OCI-LY1 (cell line): ENCODE results near the gene ESPN.

ENCODE experiments used
- H2AFZ ChIP-seq: fragments of 200-600 bp; sonication (generic), shearing (Covaris generic); 2 replicates; pipeline ENCODE4 v1.6.0; 2014; ENCODE audit warnings: antibody characterized with exemption, mild to moderate bottlenecking, low read length
- H3F3A ChIP-seq: fragments of 200-600 bp; sonication (generic), shearing (Covaris generic); 2 replicates; pipeline ENCODE4 v1.6.0; 2014; ENCODE audit warnings: mild to moderate bottlenecking, antibody characterized with exemption, low read length, moderate library complexity; ENCODE audit not compliant: insufficient read depth
- H3K27ac ChIP-seq: fragments of 200-600 bp; sonication (generic); 2 replicates; pipeline ENCODE4 v1.5.1; 2014; ENCODE audit warnings: low read length, mixed run types, mild to moderate bottlenecking, low read depth; ENCODE audit not compliant: poor library complexity, severe bottlenecking
- H3K27me3 ChIP-seq: fragments of 200-600 bp; sonication (generic); 2 replicates; pipeline ENCODE4 v1.6.0; 2014; ENCODE audit warnings: antibody characterized with exemption, mild to moderate bottlenecking, low read length, moderate library complexity; ENCODE audit not compliant: insufficient read depth
- H3K36me3 ChIP-seq: fragments of 200-600 bp; sonication (generic); 2 replicates; pipeline ENCODE4 v1.6.1; 2014; ENCODE audit warnings: mild to moderate bottlenecking, antibody characterized with exemption, low read length, moderate library complexity, mixed read lengths; ENCODE audit not compliant: insufficient read depth
- H3K4me1 ChIP-seq: fragments of 200-600 bp; sonication (generic); 2 replicates; pipeline ENCODE4 v1.5.1; 2014; ENCODE audit warnings: mild to moderate bottlenecking, low read length, moderate library complexity; ENCODE audit not compliant: insufficient read depth, severe bottlenecking
- H3K4me2 ChIP-seq: fragments of 200-600 bp; sonication (generic), shearing (Covaris generic); 2 replicates; pipeline ENCODE4 v1.6.1; 2014; ENCODE audit warnings: low read length
- H3K4me3 ChIP-seq: fragments of 200-600 bp; sonication (generic); 2 replicates; pipeline ENCODE4 v1.5.1; 2014; ENCODE audit warnings: low read length, low read depth, mild to moderate bottlenecking, mixed read lengths; ENCODE audit not compliant: poor library complexity, severe bottlenecking
- H3K79me2 ChIP-seq: fragments of 200-600 bp; shearing (Covaris generic); 2 replicates; pipeline ENCODE4 v1.6.1; 2016; ENCODE audit warnings: mixed run types, low read length, mixed read lengths; ENCODE audit not compliant: insufficient read depth
- H3K9ac ChIP-seq: fragments of 200-600 bp; sonication (generic), shearing (Covaris generic); 2 replicates; pipeline ENCODE4 v1.6.1; 2014; ENCODE audit warnings: mild to moderate bottlenecking, low read length, mixed read lengths
- H3K9me2 ChIP-seq: fragments of 200-600 bp; sonication (generic), shearing (Covaris generic); 2 replicates; pipeline ENCODE4 v1.6.1; 2014; ENCODE audit warnings: low read depth, mild to moderate bottlenecking, low read length, mixed read lengths
- H3K9me3 ChIP-seq: fragments of 200-600 bp; shearing (Covaris generic); 2 replicates; pipeline ENCODE4 v1.6.1; 2014; ENCODE audit warnings: low read length, mixed read lengths
- H4K20me1 ChIP-seq: fragments of 200-600 bp; sonication (generic), shearing (Covaris generic); 2 replicates; pipeline ENCODE4 v1.6.0; 2016; ENCODE audit warnings: mild to moderate bottlenecking, low read length; ENCODE audit not compliant: insufficient read depth
- CTCF ChIP-seq: fragments of 200-600 bp; sonication (generic), shearing (Covaris generic); IDR thresholded peaks from 2 replicates; pipeline ENCODE4 v1.5.1; 2017; ENCODE audit warnings: mild to moderate bottlenecking, antibody characterized with exemption, low read length, moderate library complexity, mixed read lengths
- EZH2 ChIP-seq: fragments of 200-600 bp; sonication (generic), shearing (Covaris generic); IDR thresholded peaks from 2 replicates; pipeline ENCODE4 v1.8.0; 2017; ENCODE audit warnings: borderline replicate concordance, mixed run types, mild to moderate bottlenecking, antibody characterized with exemption, low read length, moderate library complexity, mixed read lengths

The ESPN gene

DNA sequence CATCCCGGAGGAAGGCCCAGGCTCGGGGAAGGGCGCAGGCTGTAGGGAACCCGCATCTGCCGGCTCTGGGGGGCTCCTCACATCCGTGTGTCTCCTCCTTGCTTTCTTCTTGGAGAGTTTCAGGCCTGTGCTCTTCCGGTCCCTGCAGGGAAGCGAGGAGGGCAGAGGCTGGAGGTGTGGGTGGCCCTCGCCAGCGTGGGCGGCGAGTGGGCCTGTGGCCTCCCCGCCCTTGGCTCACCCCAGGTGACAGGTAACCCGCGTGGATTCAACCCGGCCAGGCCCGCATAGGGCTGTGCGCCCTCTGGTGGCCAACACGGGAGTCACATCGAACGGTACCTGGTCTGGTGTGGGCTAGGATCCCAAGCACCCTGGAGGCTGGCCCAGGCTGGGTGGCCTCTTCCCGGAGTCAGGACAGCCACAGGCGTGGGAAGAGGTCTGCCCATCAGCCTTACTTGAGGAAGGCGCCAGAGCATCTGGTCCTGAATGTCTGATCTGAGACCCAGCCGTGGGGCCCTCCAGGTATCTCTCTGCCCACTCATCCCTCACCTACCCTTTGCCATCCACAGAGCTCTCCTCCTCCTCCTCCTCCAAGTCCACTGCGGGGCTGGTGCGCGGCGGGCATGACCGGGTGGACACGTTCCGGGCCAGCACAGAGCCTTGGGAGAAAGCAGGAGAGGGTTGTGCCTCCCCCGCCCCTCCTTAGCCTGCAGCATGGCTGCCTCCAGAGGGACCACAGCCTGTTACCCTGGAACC, 51.0 kb downstream of the ESPN start:
- no peak overlapping the region for H3K9ac ChIP-seq
- no peaks in the 10 kb centered on the region for H3F3A ChIP-seq
- H3K4me3 ChIP-seq: no peak overlapping the region
- no peak overlapping the region for H3K27ac ChIP-seq
- peak overlapping the region; percentile 26; the same call in 1 of the 2 replicates for H3K4me2 ChIP-seq
- H4K20me1 ChIP-seq: no peaks in the 10 kb centered on the region
- H3K27me3 ChIP-seq: peaks cover 10% of the 10 kb centered on the region
- no peaks in the 10 kb centered on the region for H3K79me2 ChIP-seq
- TF ChIP-seq CTCF (peak; percentile 92), EZH2 (no peak)
- H3K4me1 ChIP-seq: no peaks in the 10 kb centered on the region
- no peaks in the 10 kb centered on the region for H3K9me3 ChIP-seq
- no peak overlapping the region for H2AFZ ChIP-seq
- H3K9me2 ChIP-seq: no peaks in the 10 kb centered on the region
- H3K36me3 ChIP-seq: no peaks in the 10 kb centered on the region

- Histone ChIP-seq H3K9ac (no peak overlapping the region), H3K36me3 (no peaks in the 10 kb centered on the region), H3K9me3 (no peaks in the 10 kb centered on the region), H3K4me1 (no peaks in the 10 kb centered on the region), H3K79me2 (no peaks in the 10 kb centered on the region), H3K4me2 (no peak overlapping the region), H4K20me1 (no peaks in the 10 kb centered on the region), H3K27ac (no peak overlapping the region), H3F3A (no peaks in the 10 kb centered on the region), H3K9me2 (no peaks in the 10 kb centered on the region), H3K4me3 (no peak overlapping the region), H2AFZ (no peak overlapping the region), H3K27me3 (peaks cover 10% of the 10 kb centered on the region)
- TF ChIP-seq CTCF (no peak), EZH2 (no peak)
Observed at GRCh38 chr1:6476483-6476882, 51.9 kb downstream of the ESPN start.

GRCh38 chr1:6477039-6477820, 52.7 kb downstream of the ESPN start:
- no peaks in the 10 kb centered on the region for H3F3A ChIP-seq
- H3K9ac ChIP-seq: no peak overlapping the region
- no peak overlapping the region for H3K4me3 ChIP-seq

More at GRCh38 chr1:6477039-6477820, 52.7 kb downstream of the ESPN start:
- Histone ChIP-seq H3K79me2 (no peaks in the 10 kb centered on the region), H4K20me1 (no peaks in the 10 kb centered on the region), H3K27ac (no peak overlapping the region), H3K9me3 (no peaks in the 10 kb centered on the region), H2AFZ (no peak overlapping the region), H3K27me3 (peaks cover 10% of the 10 kb centered on the region; the same call in 1 of the 2 replicates), H3K36me3 (no peaks in the 10 kb centered on the region), H3K4me1 (no peaks in the 10 kb centered on the region), H3K9me2 (no peaks in the 10 kb centered on the region), H3K4me2 (no peak overlapping the region)
- no peak for TF ChIP-seq EZH2
- no peak for TF ChIP-seq CTCF
